Measurements from ENCODE around the gene SAE1. TPM values are rescaled to one million over a fixed set of nuclear protein-coding genes. Genes with fewer than 3 reads are reported as not detected.

The SAE1 gene
- total and polyA plus RNA-seq, 2 experiments from 2014 or later: 97.2 to 112 TPM

- H3K27me3 ChIP-seq: peaks cover 7% of the 10 kb centered on the region
- 81% methylated on average over 6 of the region's 6 CpGs for WGBS (ENCODE audit: low lambda C conversion rate, missing lambda C conversion rate)
- TF ChIP-seq EZH2 (IDR thresholded peaks at IDR 0.05; ENCODE audit: borderline replicate concordance) (no peak), EZH2phosphoT487 (IDR thresholded peaks at IDR 0.05; ENCODE audit: low read depth, severe bottlenecking, unreplicated experiment) (no peak)
- TF ChIP-seq, protein P1, sequence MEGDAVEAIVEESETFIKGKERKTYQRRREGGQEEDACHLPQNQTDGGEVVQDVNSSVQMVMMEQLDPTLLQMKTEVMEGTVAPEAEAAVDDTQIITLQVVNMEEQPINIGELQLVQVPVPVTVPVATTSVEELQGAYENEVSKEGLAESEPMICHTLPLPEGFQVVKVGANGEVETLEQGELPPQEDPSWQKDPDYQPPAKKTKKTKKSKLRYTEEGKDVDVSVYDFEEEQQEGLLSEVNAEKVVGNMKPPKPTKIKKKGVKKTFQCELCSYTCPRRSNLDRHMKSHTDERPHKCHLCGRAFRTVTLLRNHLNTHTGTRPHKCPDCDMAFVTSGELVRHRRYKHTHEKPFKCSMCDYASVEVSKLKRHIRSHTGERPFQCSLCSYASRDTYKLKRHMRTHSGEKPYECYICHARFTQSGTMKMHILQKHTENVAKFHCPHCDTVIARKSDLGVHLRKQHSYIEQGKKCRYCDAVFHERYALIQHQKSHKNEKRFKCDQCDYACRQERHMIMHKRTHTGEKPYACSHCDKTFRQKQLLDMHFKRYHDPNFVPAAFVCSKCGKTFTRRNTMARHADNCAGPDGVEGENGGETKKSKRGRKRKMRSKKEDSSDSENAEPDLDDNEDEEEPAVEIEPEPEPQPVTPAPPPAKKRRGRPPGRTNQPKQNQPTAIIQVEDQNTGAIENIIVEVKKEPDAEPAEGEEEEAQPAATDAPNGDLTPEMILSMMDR (IDR thresholded peaks at IDR 0.05; ENCODE audit: poor library complexity): no peak
Measured at GRCh38 chr19:47240556-47240955, 109.9 kb downstream of the SAE1 start.

GRCh38 chr19:47240996-47241918 is 110.6 kb downstream of the SAE1 start:
- Histone ChIP-seq H3K4me3 (no peak overlapping the region), H3K9me3 (ENCODE audit: low read depth) (no peaks in the 10 kb centered on the region), H3K9me2 (replicated peaks; ENCODE audit: insufficient read depth) (no peaks in the 10 kb centered on the region), H3K4me1 (ENCODE audit: insufficient read depth) (peaks cover 10% of the 10 kb centered on the region), H4K20me1 (ENCODE audit: insufficient read depth, poor library complexity, severe bottlenecking) (no peaks in the 10 kb centered on the region), H2AFZ (no peak overlapping the region), H3K27ac (no peak overlapping the region), H3K4me2 (peak overlapping the region; percentile 67), H3K27me3 (peaks cover 7% of the 10 kb centered on the region), H3K36me3 (replicated peaks; ENCODE audit: insufficient read depth, low read depth) (no peaks in the 10 kb centered on the region), H3K79me2 (no peaks in the 10 kb centered on the region)
- 17% methylated on average over 20 of the region's 27 CpGs for WGBS (ENCODE audit: low lambda C conversion rate, missing lambda C conversion rate)
- DNase-seq (ENCODE audit: low spot score): peak; percentile 97
- TF ChIP-seq, protein P1 (IDR thresholded peaks at IDR 0.05; ENCODE audit: poor library complexity): no peak
- no peak for TF ChIP-seq EZH2phosphoT487 (IDR thresholded peaks at IDR 0.05; ENCODE audit: low read depth, severe bottlenecking, unreplicated experiment)
- no peak for TF ChIP-seq EZH2 (IDR thresholded peaks at IDR 0.05; ENCODE audit: borderline replicate concordance)

More at GRCh38 chr19:47240556-47240955, 109.9 kb downstream of the SAE1 start:
- no peaks in the 10 kb centered on the region for H3K36me3 ChIP-seq (replicated peaks; ENCODE audit: insufficient read depth, low read depth)
- H4K20me1 ChIP-seq (ENCODE audit: insufficient read depth, poor library complexity, severe bottlenecking): no peaks in the 10 kb centered on the region
- no peak for DNase-seq (ENCODE audit: low spot score)
- no peak overlapping the region for H2AFZ ChIP-seq
- no peaks in the 10 kb centered on the region for H3K9me3 ChIP-seq (ENCODE audit: low read depth)
- no peak overlapping the region for H3K4me3 ChIP-seq
- H3K27ac ChIP-seq: no peak overlapping the region
- no peaks in the 10 kb centered on the region for H3K9me2 ChIP-seq (replicated peaks; ENCODE audit: insufficient read depth)
- peaks cover 10% of the 10 kb centered on the region for H3K4me1 ChIP-seq (ENCODE audit: insufficient read depth)
- H3K79me2 ChIP-seq: no peaks in the 10 kb centered on the region
- H3K4me2 ChIP-seq: peak overlapping the region; percentile 67

- Histone ChIP-seq H3K27ac (no peak overlapping the region), H3K27me3 (peaks cover 7% of the 10 kb centered on the region), H3K9me3 (ENCODE audit: low read depth) (no peaks in the 10 kb centered on the region), H3K36me3 (replicated peaks; ENCODE audit: insufficient read depth, low read depth) (no peaks in the 10 kb centered on the region), H2AFZ (no peak overlapping the region), H3K4me3 (no peak overlapping the region), H3K4me2 (no peak overlapping the region), H4K20me1 (ENCODE audit: insufficient read depth, poor library complexity, severe bottlenecking) (no peaks in the 10 kb centered on the region), H3K79me2 (no peaks in the 10 kb centered on the region), H3K4me1 (ENCODE audit: insufficient read depth) (peaks cover 10% of the 10 kb centered on the region), H3K9me2 (replicated peaks; ENCODE audit: insufficient read depth) (no peaks in the 10 kb centered on the region)
- 95% methylated on average over 7 of the region's 7 CpGs for WGBS (ENCODE audit: low lambda C conversion rate, missing lambda C conversion rate)
- no peak for DNase-seq (ENCODE audit: low spot score)
- TF ChIP-seq EZH2 (IDR thresholded peaks at IDR 0.05; ENCODE audit: borderline replicate concordance) (no peak), EZH2phosphoT487 (IDR thresholded peaks at IDR 0.05; ENCODE audit: low read depth, severe bottlenecking, unreplicated experiment) (no peak)
- TF ChIP-seq, protein P1 (IDR thresholded peaks at IDR 0.05; ENCODE audit: poor library complexity): no peak
Measured at GRCh38 chr19:47241919-47242577, 111.4 kb downstream of the SAE1 start.

All from hepatocyte (in vitro differentiated cells).